A549 (cell line): ENCODE measurements around the gene ARHGEF1. TPM values are rescaled to one million over a fixed set of nuclear protein-coding genes. Genes with fewer than 3 reads are reported as not detected.

Experiments used
- ATAC-seq, 2 experiments: fragments of 200-7000 bp in 1 of 2; fragments of >200 bp in 1 of 2; cut with Nextera tagmentation in 1 of 2; cut with Tn5 transposase in 1 of 2; 3 replicates each; pipeline versions ENCODE4 v1.8.0 to v1.9.1; 2018 to 2020; ENCODE audit warnings: mild to moderate bottlenecking in 1 of 2, moderate library complexity in 1 of 2
- CTCF ChIA-PET: fragments of 300-600 bp; sonication (Branson Sonifier 250); formaldehyde crosslinking; extraction: SDS; loops from one replicate; lab custom pipeline; 2021; ENCODE audit warnings: antibody characterized with exemption, inconsistent platforms; lab: Yijun Ruan, JAX
- POLR2A ChIA-PET: fragments of 350-600 bp; formaldehyde crosslinking; extraction: SDS; loops from one replicate; lab custom pipeline; 2021; ENCODE audit warnings: antibody characterized with exemption, inconsistent platforms; lab: Yijun Ruan, JAX
- DNase-seq, 2 experiments: peaks; one replicate each; pipeline versions ENCODE4 v3.0.0 to v3.0.0-alpha.2; 2011 to 2016; ENCODE audit warnings: low read depth in 1 of 2, low spot score in 1 of 2
- FAIRE-seq: peaks from 2 replicates; lab custom pipeline; 2011; peaks lifted over from hg19 to GRCh38; lab: Jason Lieb, UNC
- H3K27ac ChIP-seq, 2 experiments: fragments of >200 bp; sonication (Bioruptor Twin); formaldehyde crosslinking; 3 replicates each; pipeline ENCODE4 v1.5.1; 2016 to 2017
- H3K4me1 ChIP-seq: fragments of >200 bp; sonication (Bioruptor Twin); formaldehyde crosslinking; 3 replicates; pipeline ENCODE4 v1.6.1; 2016
- H3K4me2 ChIP-seq: fragments of >200 bp; sonication (Bioruptor Twin); formaldehyde crosslinking; 3 replicates; pipeline ENCODE4 v1.6.1; 2016
- H3K4me3 ChIP-seq: fragments of >200 bp; sonication (Bioruptor Twin); formaldehyde crosslinking; 3 replicates; pipeline ENCODE4 v1.5.1; 2016
- H3K9me3 ChIP-seq: fragments of >200 bp; sonication (Bioruptor Twin); formaldehyde crosslinking; 3 replicates; pipeline ENCODE4 v1.6.1; 2016
- CEBPB ChIP-seq, 2 experiments: fragments of >200 bp in 1 of 2; sonication (Bioruptor Twin) in 1 of 2; formaldehyde crosslinking in 1 of 2; IDR thresholded peaks; 2 replicates each; pipeline ENCODE4 v1.6.1; 2012 to 2016
- FOSB ChIP-seq: fragments of 250-450 bp; sonication (Bioruptor Pico); IDR thresholded peaks from 2 replicates; pipeline ENCODE4 v1.5.0; 2020; ENCODE audit warnings: mild to moderate bottlenecking, moderate library complexity
- HOXA7 ChIP-seq: fragments of 250-450 bp; sonication (Bioruptor Pico); IDR thresholded peaks from 2 replicates; pipeline ENCODE4 v1.5.0; 2020; ENCODE audit warnings: mild to moderate bottlenecking, moderate library complexity
- MAFK ChIP-seq: fragments of 450-650 bp; IDR thresholded peaks from 2 replicates; pipeline ENCODE4 v1.6.1; 2014; ENCODE audit not compliant: partially characterized antibody
- PHF8 ChIP-seq: fragments of 200-600 bp; sonication (generic); IDR thresholded peaks from 2 replicates; pipeline ENCODE4 v1.6.1; 2016; ENCODE audit warnings: low read depth, mild to moderate bottlenecking, antibody characterized with exemption, moderate library complexity, borderline replicate concordance
- POLR2AphosphoS2 ChIP-seq: conservative IDR thresholded peaks from 2 replicates; pipeline ENCODE4 v1.6.1; 2012; ENCODE audit warnings: low read length, improper control_type of control experiment, inconsistent platforms
- RARB ChIP-seq: fragments of 250-450 bp; sonication (Bioruptor Pico); IDR thresholded peaks from 2 replicates; pipeline ENCODE4 v1.8.0; 2021; ENCODE audit warnings: mild to moderate bottlenecking, moderate library complexity
- TFCP2L1 ChIP-seq: fragments of 250-450 bp; sonication (Bioruptor Pico); IDR thresholded peaks from 2 replicates; pipeline ENCODE4 v1.5.0; 2021; ENCODE audit warnings: mild to moderate bottlenecking
- TP53 ChIP-seq: fragments of 250-450 bp; sonication (Bioruptor Pico); IDR thresholded peaks from 2 replicates; pipeline ENCODE4 v1.5.0; 2021; ENCODE audit warnings: mild to moderate bottlenecking, moderate library complexity
- ZFP36 ChIP-seq: fragments of 450-650 bp; IDR thresholded peaks from 2 replicates; pipeline ENCODE4 v1.6.1; 2014; ENCODE audit warnings: borderline replicate concordance; ENCODE audit not compliant: partially characterized antibody
- WGBS: methylation state at CpG from one replicate; pipeline ENCODE4 v1.1.6; 2017; ENCODE audit errors: missing lambda C conversion rate; 5-methylcytosine and 5-hydroxymethylcytosine counted together
- polyA plus RNA-seq, 4 experiments: library from polyadenylated mRNA; depleted of rRNA in 3 of 4; stranded (reverse); fragments of >200 nt; fragmentation: RNase III in 1 of 4; extraction: RNeasy Plus Mini Kit Qiagen cat#74134 plus additional on column Dnase treatment in 1 of 4; gene quantifications; 2 replicates in 3 of 4; 3 replicates in 1 of 4; pipeline ENCODE4 v1.2.3, GENCODE V29; 2011 to 2017
- TF ChIP-seq, protein P1 (sequence below): fragments of 250-450 bp; sonication (Bioruptor Pico); IDR thresholded peaks from 2 replicates; pipeline ENCODE4 v1.5.0; 2021; ENCODE audit warnings: mild to moderate bottlenecking, moderate library complexity, borderline replicate concordance
- TF ChIP-seq, protein P2 (sequence below): IDR thresholded peaks from 2 replicates; pipeline ENCODE4 v1.6.1; 2012
- TF ChIP-seq, protein P3 (sequence below): fragments of 150-350 bp; IDR thresholded peaks from 2 replicates; pipeline ENCODE4 v1.6.1; 2014; ENCODE audit warnings: low read depth, mild to moderate bottlenecking, low read length

The ARHGEF1 gene
- polyA plus RNA-seq, 2 of the 4 experiments (the other 2 are of a cell fraction), result 38.0 to 84.2 TPM

DNA sequence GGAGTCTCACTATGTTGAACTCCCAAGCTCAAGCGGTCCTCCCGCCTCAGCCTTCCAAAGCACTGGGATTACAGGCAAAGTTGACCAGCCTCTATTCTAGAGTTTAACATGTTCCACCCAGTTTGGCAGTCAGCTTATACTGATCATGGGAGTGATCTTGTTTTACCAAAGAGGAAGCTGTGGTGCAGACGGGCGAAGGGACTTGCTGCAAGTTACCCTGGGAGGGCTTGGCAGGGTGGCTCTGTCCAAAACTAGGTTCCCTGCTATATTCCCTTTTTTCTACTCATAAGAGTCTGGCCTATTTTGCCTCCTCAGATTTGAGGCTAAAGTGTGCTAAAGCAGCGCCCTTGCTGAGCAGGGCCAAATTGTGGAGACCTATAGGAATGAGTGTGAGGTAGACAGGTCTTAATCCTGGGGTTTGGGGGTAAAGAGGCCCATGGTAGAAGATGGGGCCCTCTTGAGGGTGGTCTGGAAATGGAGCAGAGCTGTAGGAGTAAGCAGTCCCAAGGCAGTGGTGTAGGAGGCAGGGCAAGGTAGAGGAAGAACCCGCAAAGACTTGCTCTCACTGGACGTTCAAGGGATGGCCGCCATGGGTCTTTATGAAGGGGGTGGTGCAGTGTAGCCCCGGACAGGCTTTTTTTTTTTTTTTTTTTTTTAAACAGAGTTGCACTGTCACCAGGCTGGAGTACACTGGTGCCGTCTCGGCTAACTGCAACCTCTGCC is 19.6 kb upstream of the ARHGEF1 start:
- Histone ChIP-seq H3K4me3 (peak overlapping the region; percentile 89; the same call in 2 of the 3 replicates), H3K4me1 (peaks cover 74% of the 10 kb centered on the region), H3K4me2 (peak overlapping the region; percentile 98), H3K27ac (peak overlapping the region in 1 of 2 experiments; percentile 95; a peak in 3 of 6 replicates), H3K9me3 (no peaks in the 10 kb centered on the region)
- ChIA-PET POLR2A (interaction anchor here (0.6 to 4.2 kb wide), 4 partner anchors 8 to 21 kb away, joined by 3 to 27 read pairs (median 13); no protein-coding TSS in a partner anchor), CTCF (interaction anchor here (0.8 to 3.5 kb wide), 5 partner anchors 9 to 94 kb away, joined by 3 to 36 read pairs (median 6); partner anchors contain the start of gene CD79A)
- no peak for FAIRE-seq
- TF ChIP-seq, protein P1, sequence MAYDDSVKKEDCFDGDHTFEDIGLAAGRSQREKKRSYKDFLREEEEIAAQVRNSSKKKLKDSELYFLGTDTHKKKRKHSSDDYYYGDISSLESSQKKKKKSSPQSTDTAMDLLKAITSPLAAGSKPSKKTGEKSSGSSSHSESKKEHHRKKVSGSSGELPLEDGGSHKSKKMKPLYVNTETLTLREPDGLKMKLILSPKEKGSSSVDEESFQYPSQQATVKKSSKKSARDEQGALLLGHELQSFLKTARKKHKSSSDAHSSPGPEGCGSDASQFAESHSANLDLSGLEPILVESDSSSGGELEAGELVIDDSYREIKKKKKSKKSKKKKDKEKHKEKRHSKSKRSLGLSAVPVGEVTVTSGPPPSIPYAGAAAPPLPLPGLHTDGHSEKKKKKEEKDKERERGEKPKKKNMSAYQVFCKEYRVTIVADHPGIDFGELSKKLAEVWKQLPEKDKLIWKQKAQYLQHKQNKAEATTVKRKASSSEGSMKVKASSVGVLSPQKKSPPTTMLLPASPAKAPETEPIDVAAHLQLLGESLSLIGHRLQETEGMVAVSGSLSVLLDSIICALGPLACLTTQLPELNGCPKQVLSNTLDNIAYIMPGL (CRISPR knock-in tag), result 0 out of 2 replicates have a peak, but pooled peaks have one; percentile 39
- TF ChIP-seq ZFP36, result no peak
- no peak for DNase-seq
- 89% methylated on average over 11 of the region's 11 CpGs for WGBS
- ATAC-seq, result no peak

DNA sequence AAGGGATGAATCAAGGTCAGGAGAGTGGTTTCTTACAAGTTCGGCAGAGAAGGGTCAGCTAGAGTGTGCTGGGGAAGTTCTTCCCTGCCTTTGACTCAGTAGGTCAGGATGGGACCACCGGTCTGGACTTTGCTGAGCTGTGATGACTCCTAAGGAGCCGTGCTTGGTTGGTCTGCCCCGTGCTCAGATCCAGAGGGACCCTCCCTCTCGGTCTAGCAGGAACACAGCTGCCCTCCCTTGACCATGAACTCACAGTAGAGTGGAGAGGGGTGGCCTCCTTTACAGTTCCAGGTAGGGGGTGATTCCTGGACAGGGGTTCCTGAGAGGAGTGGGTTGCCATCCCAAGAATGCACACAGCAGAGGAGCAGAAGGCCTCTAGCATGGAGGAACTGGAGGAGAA is 18.6 kb upstream of the ARHGEF1 start:
- CTCF ChIA-PET, result interaction anchor here (0.8 to 3.5 kb wide), 8 partner anchors 8 to 170 kb away, joined by 4 to 36 read pairs (median 5); partner anchors contain the start of gene CD79A
- POLR2A ChIA-PET, result interaction anchor here (3.3 to 4.2 kb wide), 2 partner anchors 9 to 20 kb away, joined by 23 to 27 read pairs; no protein-coding TSS in a partner anchor
- no peak for ATAC-seq
- peak overlapping the region in 1 of 2 experiments; percentile 95; a peak in 4 of 6 replicates for H3K27ac ChIP-seq
- no peaks in the 10 kb centered on the region for H3K9me3 ChIP-seq
- H3K4me1 ChIP-seq, result peaks cover 80% of the 10 kb centered on the region
- no peak for TF ChIP-seq PHF8
- peak; percentile 36; the same call in 1 of the 2 replicates for TF ChIP-seq RARB (CRISPR knock-in tag)
- TF ChIP-seq, protein P2, sequence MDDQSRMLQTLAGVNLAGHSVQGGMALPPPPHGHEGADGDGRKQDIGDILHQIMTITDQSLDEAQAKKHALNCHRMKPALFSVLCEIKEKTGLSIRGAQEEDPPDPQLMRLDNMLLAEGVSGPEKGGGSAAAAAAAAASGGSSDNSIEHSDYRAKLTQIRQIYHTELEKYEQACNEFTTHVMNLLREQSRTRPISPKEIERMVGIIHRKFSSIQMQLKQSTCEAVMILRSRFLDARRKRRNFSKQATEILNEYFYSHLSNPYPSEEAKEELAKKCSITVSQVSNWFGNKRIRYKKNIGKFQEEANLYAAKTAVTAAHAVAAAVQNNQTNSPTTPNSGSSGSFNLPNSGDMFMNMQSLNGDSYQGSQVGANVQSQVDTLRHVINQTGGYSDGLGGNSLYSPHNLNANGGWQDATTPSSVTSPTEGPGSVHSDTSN, result peak; percentile 46; the same call in 1 of the 2 replicates
- TF ChIP-seq POLR2AphosphoS2, result peak; percentile 88
- 0 out of 2 replicates have a peak, but pooled peaks have one; percentile 71 for TF ChIP-seq HOXA7 (CRISPR knock-in tag)
- TF ChIP-seq MAFK, result no peak
- no peak for TF ChIP-seq CEBPB (IDR thresholded peaks at IDR 0.05)
- TF ChIP-seq TP53, result peak; percentile 38; the same call in 1 of the 2 replicates
- DNase-seq, result no peak
- 88% methylated on average over 5 of the region's 5 CpGs for WGBS
- no peak for FAIRE-seq
- H3K4me3 ChIP-seq, result no peak overlapping the region
- H3K4me2 ChIP-seq, result peak overlapping the region; percentile 98

DNA sequence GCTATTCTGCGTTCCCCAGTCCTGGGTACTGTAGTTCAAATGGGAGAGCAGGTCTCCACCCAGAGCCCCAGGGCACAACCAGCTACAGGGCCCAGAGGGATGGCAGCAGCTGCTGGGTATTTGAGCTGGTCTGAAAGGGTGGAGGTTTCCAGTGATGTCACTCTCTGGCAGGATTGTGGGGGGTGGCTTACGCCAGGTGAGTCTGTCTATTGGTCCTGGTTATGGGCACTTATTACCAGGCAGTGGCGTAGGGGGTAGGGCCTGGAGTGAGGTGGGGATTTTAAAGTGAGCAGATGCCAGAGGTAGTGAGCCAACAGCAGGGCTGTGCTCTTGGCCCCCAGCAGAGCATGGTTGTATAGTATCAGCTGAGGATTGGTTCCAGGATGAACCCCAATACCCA is 16.7 kb upstream of the ARHGEF1 start:
- TF ChIP-seq TFCP2L1 (CRISPR knock-in tag), result peak; percentile 76; the same call in 1 of the 2 replicates
- TF ChIP-seq POLR2AphosphoS2, result peak; percentile 86
- TF ChIP-seq FOSB, result no peak; the same call in 1 of the 2 replicates
- TF ChIP-seq, protein P3, sequence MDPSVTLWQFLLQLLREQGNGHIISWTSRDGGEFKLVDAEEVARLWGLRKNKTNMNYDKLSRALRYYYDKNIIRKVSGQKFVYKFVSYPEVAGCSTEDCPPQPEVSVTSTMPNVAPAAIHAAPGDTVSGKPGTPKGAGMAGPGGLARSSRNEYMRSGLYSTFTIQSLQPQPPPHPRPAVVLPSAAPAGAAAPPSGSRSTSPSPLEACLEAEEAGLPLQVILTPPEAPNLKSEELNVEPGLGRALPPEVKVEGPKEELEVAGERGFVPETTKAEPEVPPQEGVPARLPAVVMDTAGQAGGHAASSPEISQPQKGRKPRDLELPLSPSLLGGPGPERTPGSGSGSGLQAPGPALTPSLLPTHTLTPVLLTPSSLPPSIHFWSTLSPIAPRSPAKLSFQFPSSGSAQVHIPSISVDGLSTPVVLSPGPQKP, result no peak
- peak; percentile 75 for TF ChIP-seq RARB (CRISPR knock-in tag)
- peak; percentile 29; the same call in 1 of the 2 replicates for TF ChIP-seq HOXA7 (CRISPR knock-in tag)
- H3K9me3 ChIP-seq, result no peaks in the 10 kb centered on the region
- H3K27ac ChIP-seq, result peak overlapping the region in 1 of 2 experiments; percentile 25; a peak in 2 of 6 replicates
- H3K4me2 ChIP-seq, result peak overlapping the region; percentile 37
- no peak for DNase-seq
- FAIRE-seq, result no peak
- H3K4me1 ChIP-seq, result peaks cover 91% of the 10 kb centered on the region
- no peak overlapping the region for H3K4me3 ChIP-seq
- ATAC-seq, result peak in 1 of 2 experiments; percentile 1; a peak in 3 of 6 replicates
- POLR2A ChIA-PET, result interaction anchor here (1.3 to 4.2 kb wide), 2 partner anchors 18 to 77 kb away, joined by 4 to 23 read pairs; no protein-coding TSS in a partner anchor
- CTCF ChIA-PET, result interaction anchor here (0.6 to 1.7 kb wide), 4 partner anchors 27 to 260 kb away, joined by 3 to 8 read pairs (median 3); no protein-coding TSS in a partner anchor
- 98% methylated on average over 3 of the region's 3 CpGs for WGBS
